AG09309 (cell line): ENCODE data around the gene HDAC7.
"Not testable (repeated sequence)": the region's sequence is repeated elsewhere in the genome, so short reads cannot be mapped to it uniquely, and the experiment has no call there.

Source experiments
- DNase-seq: peaks from one replicate; pipeline ENCODE4 v3.0.0-alpha.2; 2010; ENCODE audit warnings: low read depth
- H3K4me3 ChIP-seq: 2 replicates; pipeline ENCODE4 v1.5.1; 2011; ENCODE audit warnings: mild to moderate bottlenecking, low read depth, low read length, moderate library complexity; ENCODE audit not compliant: control insufficient read depth
- CTCF ChIP-seq: IDR thresholded peaks from 2 replicates; pipeline ENCODE4 v1.5.1; 2011; ENCODE audit warnings: mild to moderate bottlenecking, low read depth, low read length, inconsistent platforms; ENCODE audit not compliant: insufficient read depth, control insufficient read depth; ENCODE audit errors: missing control alignments

The HDAC7 gene

GRCh38 chr12:47812797-47813510, 6.7 kb downstream of the HDAC7 start:
- DNase-seq, result no peak
- no peak for TF ChIP-seq CTCF
- H3K4me3 ChIP-seq, result peak overlapping the region; percentile 39

- H3K4me3 ChIP-seq, result no peak overlapping the region
- peak; percentile 62 for DNase-seq
- TF ChIP-seq CTCF, result no peak
These were observed 7.9 kb downstream of the HDAC7 start for GRCh38 chr12:47811581-47812484.

GRCh38 chr12:47811072-47811396, 8.7 kb downstream of the HDAC7 start:
- TF ChIP-seq CTCF, result no peak
- DNase-seq, result no peak
- H3K4me3 ChIP-seq, result no peak overlapping the region

GRCh38 chr12:47809518-47809917, 10.2 kb downstream of the HDAC7 start:
- DNase-seq, H3K4me3 ChIP-seq: not testable (repeated sequence)

- DNase-seq, result no peak
These were observed 10.9 kb downstream of the HDAC7 start for GRCh38 chr12:47808574-47809365.

GRCh38 chr12:47808050-47808449, 11.7 kb downstream of the HDAC7 start:
- no peak overlapping the region for H3K4me3 ChIP-seq
- no peak for TF ChIP-seq CTCF
- no peak for DNase-seq

More at GRCh38 chr12:47808574-47809365, 10.9 kb downstream of the HDAC7 start:
- no peak overlapping the region for H3K4me3 ChIP-seq
- no peak for TF ChIP-seq CTCF
